Measurements from ENCODE around the gene LYL1. TPM values are rescaled to one million over a fixed set of nuclear protein-coding genes. Genes with fewer than 3 reads are reported as not detected.
A peak's percentile ranks its signal among the peaks of the same experiment; 100 is the strongest.

LYL1 gene
- total RNA-seq, 2 experiments from 2014 or later = 2.0 to 2.5 TPM

DNA sequence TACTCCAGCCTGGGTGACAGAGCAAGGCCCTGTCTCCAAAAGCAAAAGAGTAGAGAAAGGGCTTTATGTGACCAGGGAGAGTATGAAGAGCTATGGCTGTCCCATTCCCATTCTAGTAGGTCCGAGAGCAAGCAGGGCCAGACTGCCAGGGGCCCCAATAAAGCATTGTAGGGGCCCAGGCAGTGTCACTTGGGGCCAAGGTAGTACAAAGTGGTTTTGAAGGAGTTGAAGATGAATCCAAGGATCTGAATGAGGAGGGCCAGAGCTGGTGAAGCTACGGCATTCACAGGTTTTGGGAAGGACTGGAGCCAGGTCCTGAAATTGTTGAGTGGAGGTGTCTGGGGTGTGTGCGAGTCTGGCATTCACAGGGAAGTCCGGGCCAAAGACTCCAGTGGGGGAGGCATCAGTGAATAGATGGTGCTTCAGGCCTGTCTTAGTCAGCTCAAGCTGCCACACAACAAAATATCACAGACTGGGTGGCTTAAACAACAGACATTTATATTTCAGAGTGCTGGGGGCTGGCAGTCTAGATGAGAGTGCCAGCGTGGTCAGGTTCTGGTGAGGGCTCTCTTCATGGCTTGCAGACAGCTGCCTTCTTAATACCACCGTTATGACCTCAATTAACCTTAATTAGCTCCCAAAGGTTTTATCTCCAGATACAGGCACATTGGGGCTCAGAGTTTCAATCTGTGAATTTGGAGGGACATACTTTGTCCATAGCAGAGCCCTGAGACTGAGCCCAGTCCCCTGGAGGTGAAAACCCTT lies 25.3 kb upstream of the LYL1 start:
- no peak for DNase-seq
- POLR2A ChIA-PET = interaction anchor here (0.6 to 1.2 kb wide), 2 partner anchors 28 to 687 kb away, joined by 3 to 4 read pairs; no protein-coding TSS in a partner anchor
- Mint-ChIP-seq H3K9me3 (ENCODE audit: low read depth) (no peaks in the 10 kb centered on the region), H3K36me3 (ENCODE audit: low read depth) (peaks cover 20% of the 10 kb centered on the region), H3K4me1 (peaks cover 31% of the 10 kb centered on the region), H3K27ac (no peak overlapping the region), H3K27me3 (no peaks in the 10 kb centered on the region), H3K4me3 (no peak overlapping the region)
- CTCF ChIA-PET = interaction anchor here (0.6 to 1.4 kb wide), 7 partner anchors 9 to 1003 kb away, joined by 3 to 4 read pairs (median 3); no protein-coding TSS in a partner anchor
- no peak for ATAC-seq
- intact Hi-C loops (cut with DNase I, micrococcal nuclease) = no loop called here

DNA sequence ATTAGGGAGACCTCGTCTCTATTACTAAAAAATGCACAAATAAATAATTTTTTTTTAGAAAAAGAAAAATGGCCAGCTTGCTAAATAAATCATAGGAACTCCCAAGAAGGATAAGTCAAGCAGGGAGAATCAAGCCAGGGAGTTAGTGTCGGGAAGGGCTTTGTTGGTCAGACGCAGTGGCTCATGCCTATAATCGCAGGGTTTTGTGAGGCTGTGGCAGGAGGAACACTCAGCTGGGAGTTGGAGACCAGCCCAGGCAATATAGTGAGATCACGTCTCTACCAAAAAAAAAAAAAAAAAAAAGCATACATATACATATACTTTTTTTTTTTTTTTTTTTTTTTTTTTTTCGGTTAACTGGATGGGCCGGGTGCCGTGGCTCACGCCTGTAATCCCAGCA lies 24.4 kb upstream of the LYL1 start:
- Mint-ChIP-seq H3K36me3 (ENCODE audit: low read depth) (peaks cover 18% of the 10 kb centered on the region), H3K27me3 (no peaks in the 10 kb centered on the region), H3K9me3 (ENCODE audit: low read depth) (no peaks in the 10 kb centered on the region), H3K4me1 (peaks cover 30% of the 10 kb centered on the region), H3K4me3 (no peak overlapping the region), H3K27ac (no peak overlapping the region)
- POLR2A ChIA-PET = no interaction called here
- intact Hi-C loops (cut with DNase I, micrococcal nuclease) = no loop called here
- ATAC-seq = no peak
- CTCF ChIA-PET = interaction anchor here (0.7 to 1.4 kb wide), 5 partner anchors 9 to 161 kb away, joined by 3 to 4 read pairs (median 3); partner anchors contain the start of gene NACC1
- DNase-seq = no peak

DNA sequence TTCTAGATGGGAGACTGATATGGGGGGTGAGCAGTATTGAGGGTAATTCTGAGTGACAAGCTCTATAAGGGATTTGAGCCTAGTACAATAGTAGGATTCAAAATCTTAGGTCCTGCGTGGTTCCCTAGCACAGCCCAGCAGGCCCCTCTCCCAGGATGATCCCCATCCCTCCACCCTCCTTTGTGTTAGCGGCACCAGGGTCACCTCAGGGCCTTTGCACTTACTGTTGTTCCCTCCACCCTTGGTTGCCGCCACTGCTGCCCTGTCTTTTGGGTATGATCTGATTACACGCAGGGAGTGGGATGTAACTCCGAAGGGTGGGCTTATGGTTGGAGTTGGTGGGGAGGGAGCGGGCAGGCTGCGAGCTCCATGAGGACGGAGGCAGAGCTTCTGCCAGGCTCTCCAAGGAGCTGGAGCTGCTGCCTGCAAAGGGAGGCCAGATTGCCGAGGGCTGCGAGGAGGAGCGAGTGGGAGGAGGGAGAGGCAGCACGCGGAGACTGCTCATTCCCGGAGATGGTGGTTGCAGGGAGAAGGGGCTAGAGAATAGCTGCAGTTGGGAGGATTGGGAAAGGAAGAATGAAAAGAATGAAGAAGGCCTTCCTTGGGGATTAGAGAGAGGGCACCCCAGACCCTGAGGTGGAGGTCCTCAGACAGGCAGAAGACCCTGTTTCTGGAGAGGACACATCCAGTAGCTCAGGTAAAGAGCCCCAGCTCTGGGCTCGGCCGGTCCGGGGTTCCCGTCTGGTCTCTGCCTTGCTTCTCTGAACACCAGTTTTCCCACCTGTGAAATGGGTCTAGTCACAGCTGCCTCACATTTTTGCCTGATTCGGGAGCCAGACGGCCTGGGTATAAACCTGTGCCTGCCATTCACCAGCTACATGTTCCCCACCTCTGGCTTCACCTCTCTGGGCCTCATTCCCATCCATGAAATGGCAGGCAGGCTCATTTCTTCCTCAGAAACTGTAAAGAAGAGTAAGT lies 20.6 kb upstream of the LYL1 start:
- no peak overlapping the region for H3K4me3 Mint-ChIP-seq
- DNase-seq (no peak), ATAC-seq (no peak)
- no peaks in the 10 kb centered on the region for H3K9me3 Mint-ChIP-seq (ENCODE audit: low read depth)
- ChIA-PET CTCF (interaction anchor here (0.5 kb wide), 1 partner anchor 155 kb away, joined by 4 read pairs; no protein-coding TSS in a partner anchor), POLR2A (no interaction called here)
- H3K27me3 Mint-ChIP-seq = no peaks in the 10 kb centered on the region
- H3K27ac Mint-ChIP-seq = no peak overlapping the region
- peaks cover 45% of the 10 kb centered on the region for H3K4me1 Mint-ChIP-seq
- intact Hi-C loops (cut with DNase I, micrococcal nuclease) = no loop called here
- H3K36me3 Mint-ChIP-seq (ENCODE audit: low read depth) = peaks cover 18% of the 10 kb centered on the region

DNA sequence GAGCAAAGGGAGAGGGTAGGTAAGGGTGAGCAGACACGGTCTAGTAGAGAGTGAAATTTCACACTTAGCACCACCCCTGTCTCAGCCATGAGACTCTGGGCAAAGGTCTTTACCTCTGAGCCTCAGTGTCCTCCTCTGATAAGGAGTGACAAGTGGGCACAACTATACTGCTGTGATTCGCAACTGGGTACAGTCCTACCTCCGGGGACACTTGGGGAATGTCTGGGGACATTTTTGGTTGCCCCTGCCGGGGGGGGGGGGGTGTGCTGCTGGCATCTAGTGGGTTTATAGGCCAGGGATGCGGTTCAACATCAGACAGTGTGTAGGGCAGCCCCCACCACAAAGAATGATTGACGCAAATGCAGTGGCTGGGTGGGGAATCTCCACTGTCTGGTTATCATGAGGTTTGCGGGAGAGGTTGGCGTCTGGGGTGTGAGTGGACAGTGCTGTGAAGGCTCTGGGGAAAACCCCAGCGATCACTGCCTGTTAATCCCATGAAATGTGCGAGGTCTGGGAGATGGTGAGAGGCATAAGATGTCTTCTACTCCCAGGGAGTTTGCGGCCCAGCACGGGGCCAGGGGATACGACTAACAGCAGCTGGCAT lies 19.7 kb upstream of the LYL1 start:
- DNase-seq (peak; percentile 21), ATAC-seq (no peak)
- Mint-ChIP-seq H3K4me3 (peak overlapping the region; percentile 6), H3K27ac (peak overlapping the region; percentile 23), H3K9me3 (ENCODE audit: low read depth) (no peaks in the 10 kb centered on the region), H3K36me3 (ENCODE audit: low read depth) (peaks cover 15% of the 10 kb centered on the region), H3K4me1 (peaks cover 39% of the 10 kb centered on the region), H3K27me3 (no peaks in the 10 kb centered on the region)
- intact Hi-C loops (cut with DNase I, micrococcal nuclease) = no loop called here
- ChIA-PET POLR2A (no interaction called here), CTCF (no interaction called here)

DNA sequence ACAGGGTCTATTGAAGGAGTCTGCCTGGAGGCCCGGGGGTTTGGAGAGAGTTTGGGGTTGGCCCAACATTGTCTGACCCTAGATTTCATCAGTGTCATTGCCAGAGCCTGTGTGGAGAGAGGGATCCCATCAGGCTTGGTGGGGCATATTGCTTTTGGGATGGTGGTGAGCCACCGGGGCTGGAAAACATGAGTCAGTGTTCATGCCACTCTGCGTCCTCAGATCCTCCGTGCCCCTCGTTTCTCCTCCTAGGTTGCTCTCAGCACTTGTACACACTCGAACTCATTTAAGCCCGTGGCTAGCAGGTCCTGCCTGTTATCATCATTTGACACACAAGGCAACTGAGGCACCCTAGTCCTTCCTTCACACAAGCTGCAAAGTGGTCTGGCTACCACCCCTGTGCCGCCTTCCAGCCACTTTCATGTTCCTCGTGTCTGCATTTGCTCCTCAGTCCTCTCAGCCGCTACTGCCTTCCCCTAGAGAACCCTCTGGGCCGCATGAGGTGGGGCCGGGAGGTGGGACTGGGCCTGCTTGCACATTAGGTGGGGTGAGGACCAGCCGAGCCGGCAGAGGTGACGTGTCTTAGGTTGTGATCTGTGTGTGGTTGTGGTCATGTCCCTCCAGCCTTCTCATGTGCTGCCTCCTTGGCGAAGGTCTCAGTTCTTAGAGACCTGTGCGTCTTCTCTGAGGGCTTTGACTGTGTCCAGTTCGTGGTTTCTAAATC lies 19.1 kb upstream of the LYL1 start:
- CTCF ChIA-PET = no interaction called here
- Mint-ChIP-seq H3K9me3 (ENCODE audit: low read depth) (no peaks in the 10 kb centered on the region), H3K36me3 (ENCODE audit: low read depth) (peaks cover 15% of the 10 kb centered on the region), H3K4me3 (peak overlapping the region; percentile 35), H3K27me3 (no peaks in the 10 kb centered on the region), H3K27ac (peak overlapping the region; percentile 23), H3K4me1 (peaks cover 38% of the 10 kb centered on the region)
- DNase-seq = peak; percentile 36
- intact Hi-C loops (cut with DNase I, micrococcal nuclease) = no loop called here
- POLR2A ChIA-PET = no interaction called here
- ATAC-seq = no peak

DNA sequence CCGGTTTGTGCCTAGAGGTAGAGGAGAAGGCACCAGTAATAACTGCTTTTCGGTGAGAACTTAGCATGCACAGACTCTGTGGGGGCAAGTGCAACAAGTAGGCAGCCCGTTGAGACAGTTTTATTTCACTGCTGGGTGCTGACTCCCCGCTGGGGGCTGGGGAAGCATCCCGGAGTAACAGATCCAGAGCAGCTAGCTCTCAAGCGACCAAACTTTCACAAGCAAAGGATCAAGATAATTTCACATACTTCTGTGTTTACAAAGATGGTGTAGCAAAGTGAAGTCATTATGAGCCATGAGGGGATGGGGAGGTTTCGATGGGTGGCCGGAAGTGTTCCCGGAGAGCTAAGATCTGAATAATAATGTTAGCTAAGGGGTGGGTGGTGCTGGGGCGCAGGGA lies 18.2 kb upstream of the LYL1 start:
- no peak for DNase-seq
- Mint-ChIP-seq H3K9me3 (ENCODE audit: low read depth) (no peaks in the 10 kb centered on the region), H3K27ac (peak overlapping the region; percentile 23), H3K36me3 (ENCODE audit: low read depth) (peaks cover 15% of the 10 kb centered on the region), H3K27me3 (no peaks in the 10 kb centered on the region), H3K4me1 (peaks cover 38% of the 10 kb centered on the region), H3K4me3 (peak overlapping the region; percentile 35)
- CTCF ChIA-PET = interaction anchor here (1.0 kb wide), 1 partner anchor 11 kb away, joined by 5 read pairs; no protein-coding TSS in a partner anchor
- POLR2A ChIA-PET = no interaction called here
- intact Hi-C loops (cut with DNase I, micrococcal nuclease) = no loop called here
- no peak for ATAC-seq

DNA sequence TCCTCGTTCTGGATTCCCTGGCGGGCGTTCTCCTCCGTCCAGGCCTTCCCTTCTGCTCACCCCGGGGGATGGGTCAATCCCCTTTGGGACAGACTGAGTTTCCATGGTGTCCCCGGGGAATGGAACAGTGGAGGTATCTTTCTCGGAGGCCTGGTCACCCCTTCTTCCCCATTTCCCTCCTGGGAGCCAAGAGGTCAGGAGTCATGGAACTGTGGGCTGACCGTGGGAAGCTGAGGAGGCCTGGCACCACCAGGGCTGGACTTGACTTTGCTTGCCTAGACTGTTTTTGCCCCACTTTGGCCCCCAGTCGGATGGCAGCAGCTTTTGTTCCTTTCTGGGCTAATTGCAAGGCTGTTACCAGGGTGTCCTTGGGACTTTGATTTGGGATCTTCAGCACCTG lies 17.4 kb upstream of the LYL1 start:
- H3K4me3 Mint-ChIP-seq = peak overlapping the region; percentile 80
- ChIA-PET CTCF (interaction anchor here (0.6 to 2.6 kb wide), 3 partner anchors 12 to 155 kb away, joined by 4 to 10 read pairs (median 5); no protein-coding TSS in a partner anchor), POLR2A (interaction anchor here (0.7 to 1.0 kb wide), 3 partner anchors 12 to 732 kb away, joined by 4 to 6 read pairs (median 4); no protein-coding TSS in a partner anchor)
- peaks cover 46% of the 10 kb centered on the region for H3K4me1 Mint-ChIP-seq
- intact Hi-C loops (cut with DNase I, micrococcal nuclease) = no loop called here
- no peak overlapping the region for H3K27ac Mint-ChIP-seq
- no peaks in the 10 kb centered on the region for H3K9me3 Mint-ChIP-seq (ENCODE audit: low read depth)
- H3K27me3 Mint-ChIP-seq = no peaks in the 10 kb centered on the region
- ATAC-seq (no peak), DNase-seq (no peak)
- H3K36me3 Mint-ChIP-seq (ENCODE audit: low read depth) = peaks cover 19% of the 10 kb centered on the region

DNA sequence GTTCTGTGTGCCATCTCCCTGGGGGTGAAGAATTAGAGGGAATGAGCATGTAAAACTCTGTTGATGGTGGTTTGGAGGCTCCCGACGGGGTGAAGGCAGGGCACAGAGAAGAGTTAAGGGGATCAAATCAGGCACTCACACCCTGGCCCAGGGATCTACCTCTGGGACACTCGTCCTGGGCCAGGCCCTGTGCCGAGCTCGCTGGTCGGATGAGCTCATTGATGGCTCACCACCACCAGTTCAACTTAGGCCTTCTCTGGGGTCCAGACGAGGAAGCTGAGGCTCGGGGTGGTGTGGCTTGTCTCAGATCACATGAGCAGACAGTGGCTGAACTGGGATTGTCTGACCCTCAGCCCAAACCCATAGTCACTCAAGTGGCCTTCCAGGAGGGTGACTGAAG lies 17.0 kb upstream of the LYL1 start:
- H3K9me3 Mint-ChIP-seq (ENCODE audit: low read depth) = no peaks in the 10 kb centered on the region
- no peak for ATAC-seq
- H3K36me3 Mint-ChIP-seq (ENCODE audit: low read depth) = peaks cover 23% of the 10 kb centered on the region
- POLR2A ChIA-PET = interaction anchor here (0.7 to 1.0 kb wide), 3 partner anchors 13 to 732 kb away, joined by 4 to 6 read pairs (median 4); no protein-coding TSS in a partner anchor
- peaks cover 49% of the 10 kb centered on the region for H3K4me1 Mint-ChIP-seq
- intact Hi-C loops (cut with DNase I, micrococcal nuclease) = loop anchor here (5.0 kb wide), 3 partner anchors 143 to 507 kb away; partner anchors contain the start of genes JUNB (in 1 of the 2), ZNF490 (in 1 of the 2) and ZNF791 (in 1 of the 2)
- peak overlapping the region; percentile 73 for H3K27ac Mint-ChIP-seq
- H3K27me3 Mint-ChIP-seq = no peaks in the 10 kb centered on the region
- CTCF ChIA-PET = interaction anchor here (0.6 to 2.6 kb wide), 2 partner anchors 154 to 231 kb away, joined by 3 to 10 read pairs; no protein-coding TSS in a partner anchor
- DNase-seq = no peak
- H3K4me3 Mint-ChIP-seq = peak overlapping the region; percentile 80

DNA sequence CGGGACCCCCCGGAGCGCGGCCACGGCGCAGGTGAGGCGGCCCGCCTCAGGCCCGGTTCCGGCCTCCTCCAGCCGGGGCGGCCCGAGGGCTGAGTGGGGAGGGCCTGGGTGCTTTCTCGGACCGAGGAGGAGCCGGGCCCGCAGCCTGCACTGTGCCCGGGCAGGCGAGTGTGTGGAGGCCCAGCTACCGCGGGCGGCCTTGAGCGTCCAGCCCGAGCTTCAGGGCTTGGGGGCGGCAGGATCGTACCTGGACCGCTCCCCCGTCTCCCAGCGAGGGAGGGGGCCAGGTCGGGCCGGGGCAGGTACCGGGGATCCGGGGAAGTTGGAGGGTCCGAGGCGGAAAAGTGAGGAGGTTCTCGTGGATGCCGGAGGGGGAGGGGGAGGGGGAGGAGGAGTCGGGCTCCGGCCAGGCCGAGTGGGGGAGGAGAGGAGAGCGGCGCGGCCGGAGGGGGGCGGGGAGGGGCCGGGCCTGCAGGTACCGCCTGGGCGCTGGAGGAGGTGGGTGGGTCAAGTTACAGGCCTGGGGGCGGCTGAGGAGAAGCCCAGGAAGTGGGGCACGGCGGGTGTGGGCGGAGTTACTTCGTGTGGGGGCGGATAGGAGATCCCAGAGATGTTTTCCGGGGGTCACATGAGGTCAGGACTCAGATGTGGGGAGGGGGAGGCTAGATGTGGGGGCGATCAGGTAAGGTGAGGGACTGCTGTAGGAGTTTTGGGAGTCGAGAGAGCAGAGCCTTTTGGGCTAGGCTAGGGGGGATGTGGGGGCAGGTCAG lies 16.0 kb upstream of the LYL1 start:
- ChIA-PET POLR2A (interaction anchor here (1.0 to 1.9 kb wide), 2 partner anchors 34 to 36 kb away, joined by 4 to 18 read pairs; no protein-coding TSS in a partner anchor), CTCF (interaction anchor here (0.6 to 2.6 kb wide), 9 partner anchors 8 to 239 kb away, joined by 3 to 10 read pairs (median 5); partner anchors contain the start of genes IER2 and STX10)
- peak overlapping the region; percentile 80 for H3K4me3 Mint-ChIP-seq
- peaks cover 49% of the 10 kb centered on the region for H3K4me1 Mint-ChIP-seq
- DNase-seq = peak; percentile 68
- H3K9me3 Mint-ChIP-seq (ENCODE audit: low read depth) = no peaks in the 10 kb centered on the region
- intact Hi-C loops (cut with DNase I, micrococcal nuclease) = loop anchor here (1.0 to 5.0 kb wide), 8 partner anchors 14 to 506 kb away; partner anchors contain the start of genes DHPS (in 1 of the 2), JUNB (in 1 of the 2), TRIR (in 1 of the 2) and ZNF490 (in 1 of the 2)
- peak; percentile 1 for ATAC-seq
- no peaks in the 10 kb centered on the region for H3K27me3 Mint-ChIP-seq
- peaks cover 21% of the 10 kb centered on the region for H3K36me3 Mint-ChIP-seq (ENCODE audit: low read depth)
- peak overlapping the region; percentile 73 for H3K27ac Mint-ChIP-seq
